Raji (cell line): ENCODE data around the gene TOGARAM2.

Experiments used
- POLR2A ChIP-seq: IDR thresholded peaks from 2 replicates; pipeline ENCODE4 v1.6.1; 2011; ENCODE audit warnings: low read depth, low read length, control low read depth; ENCODE audit not compliant: insufficient read depth

The TOGARAM2 gene

DNA sequence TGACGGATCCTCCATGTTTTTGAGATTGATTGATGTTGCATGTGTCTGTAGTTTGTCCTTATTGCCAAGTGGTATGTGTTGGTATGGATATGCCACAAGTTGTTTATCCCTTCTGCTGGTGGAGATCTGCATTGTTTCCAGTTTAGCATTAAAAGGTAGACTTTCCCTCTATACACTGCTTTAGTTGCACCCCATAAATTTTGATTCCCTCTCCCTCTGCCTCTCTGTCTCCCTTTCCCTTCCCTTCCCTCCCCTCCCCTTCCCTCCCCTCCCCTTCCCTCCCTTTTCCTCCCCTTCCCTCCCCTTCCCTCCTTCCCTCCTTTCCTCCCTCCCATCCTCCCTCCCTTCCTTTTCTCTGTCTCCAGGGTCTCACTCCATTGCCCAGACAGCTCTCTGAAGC lies 18.6 kb upstream of the TOGARAM2 start:
- TF ChIP-seq POLR2A, result no peak

- TF ChIP-seq POLR2A, result no peak
Observed at GRCh38 chr2:28970464-28971160, 10.5 kb upstream of the TOGARAM2 start.

DNA sequence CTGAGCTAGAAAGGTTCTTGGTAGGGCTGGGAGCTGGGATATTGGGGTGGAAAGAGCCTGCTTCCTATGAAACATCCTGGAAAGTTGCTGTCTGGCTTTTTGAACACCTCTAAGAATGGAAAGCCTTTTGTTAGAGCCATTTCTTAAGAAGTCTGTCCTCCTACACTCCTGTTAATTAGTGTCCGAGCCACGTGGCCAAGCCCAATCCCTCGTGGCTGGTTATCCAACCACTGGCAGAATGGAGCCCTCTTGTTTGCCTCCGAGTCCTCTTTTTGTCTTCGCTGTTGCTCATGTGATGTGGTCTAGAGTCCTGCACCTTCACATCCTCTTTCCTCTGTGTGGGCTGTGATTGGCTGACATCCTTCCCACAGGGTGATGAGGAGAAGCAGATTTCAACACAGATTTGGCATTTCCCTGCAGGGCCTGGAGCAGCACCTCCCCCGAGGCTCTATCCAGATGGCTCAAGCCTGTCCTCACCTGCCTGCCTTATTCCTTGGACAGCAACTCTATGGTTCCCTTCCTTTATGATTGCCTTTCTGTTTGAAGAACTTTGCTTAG lies 8.2 kb upstream of the TOGARAM2 start:
- no peak for TF ChIP-seq POLR2A

DNA sequence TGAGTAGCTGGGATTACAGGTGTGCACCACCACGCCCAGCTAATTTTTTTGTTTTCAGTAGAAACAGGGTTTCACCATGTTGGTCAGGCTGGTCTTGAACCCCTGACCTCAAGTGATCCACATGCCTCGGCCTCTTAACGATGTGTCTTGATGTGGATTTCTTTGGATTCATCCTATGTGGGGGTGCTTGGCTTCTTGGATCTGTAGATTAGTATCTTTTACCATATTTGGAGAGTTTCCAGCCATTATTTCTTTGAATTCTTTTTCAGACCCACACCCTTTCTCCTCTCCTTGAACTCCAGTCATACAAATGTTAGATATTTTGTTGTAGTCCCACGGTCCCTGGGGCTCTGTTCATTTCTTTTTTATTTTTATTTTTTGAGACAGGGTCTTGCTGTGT lies 6.8 kb upstream of the TOGARAM2 start:
- no peak for TF ChIP-seq POLR2A

- no peak for TF ChIP-seq POLR2A
Observed at GRCh38 chr2:28975671-28976070, 5.4 kb upstream of the TOGARAM2 start.

DNA sequence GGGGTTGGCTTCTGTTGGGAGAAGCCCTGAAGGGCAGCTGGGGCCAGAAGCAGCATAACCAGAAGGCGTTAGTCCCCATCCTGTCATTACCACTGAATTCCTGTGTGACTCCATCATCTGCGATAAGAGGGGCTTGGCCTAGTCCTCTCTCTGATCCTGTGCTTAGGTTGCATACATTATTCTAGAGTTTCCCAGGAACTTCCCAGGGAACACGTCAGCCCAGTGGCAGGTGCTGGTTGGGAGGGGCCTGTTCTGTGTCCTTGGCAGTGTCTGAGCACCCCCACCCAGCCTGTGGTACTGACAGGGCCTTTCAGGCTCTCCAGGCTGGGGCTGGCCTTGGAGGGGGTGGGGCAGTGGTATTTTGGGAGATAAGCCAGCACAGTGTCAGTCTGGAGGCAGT lies 4.5 kb upstream of the TOGARAM2 start:
- TF ChIP-seq POLR2A, result no peak

GRCh38 chr2:28977176-28977875 lies 3.8 kb upstream of the TOGARAM2 start:
- TF ChIP-seq POLR2A, result no peak

- no peak for TF ChIP-seq POLR2A
Observed at GRCh38 chr2:28978606-28979005, 2.5 kb upstream of the TOGARAM2 start.

DNA sequence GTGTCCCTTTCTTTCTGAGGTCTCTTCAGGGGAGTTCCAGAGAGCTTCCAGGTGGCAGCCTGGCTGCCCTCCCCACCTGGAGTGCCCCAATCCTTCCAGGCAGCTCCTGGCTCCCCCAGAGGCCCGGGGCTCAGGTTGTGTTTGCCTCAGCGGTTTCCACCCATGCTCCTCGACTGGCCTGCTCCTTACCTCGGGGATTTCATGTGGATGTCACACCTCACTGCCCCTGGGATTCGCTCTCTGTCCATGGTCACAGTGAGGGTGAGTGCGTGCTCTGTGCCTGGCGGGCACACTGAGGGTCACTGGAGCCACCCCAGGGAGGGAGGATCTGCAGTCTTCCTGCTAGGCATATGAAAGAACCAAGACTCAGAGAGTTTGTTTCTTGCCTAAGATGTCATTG lies 2.1 kb upstream of the TOGARAM2 start:
- TF ChIP-seq POLR2A, result no peak

DNA sequence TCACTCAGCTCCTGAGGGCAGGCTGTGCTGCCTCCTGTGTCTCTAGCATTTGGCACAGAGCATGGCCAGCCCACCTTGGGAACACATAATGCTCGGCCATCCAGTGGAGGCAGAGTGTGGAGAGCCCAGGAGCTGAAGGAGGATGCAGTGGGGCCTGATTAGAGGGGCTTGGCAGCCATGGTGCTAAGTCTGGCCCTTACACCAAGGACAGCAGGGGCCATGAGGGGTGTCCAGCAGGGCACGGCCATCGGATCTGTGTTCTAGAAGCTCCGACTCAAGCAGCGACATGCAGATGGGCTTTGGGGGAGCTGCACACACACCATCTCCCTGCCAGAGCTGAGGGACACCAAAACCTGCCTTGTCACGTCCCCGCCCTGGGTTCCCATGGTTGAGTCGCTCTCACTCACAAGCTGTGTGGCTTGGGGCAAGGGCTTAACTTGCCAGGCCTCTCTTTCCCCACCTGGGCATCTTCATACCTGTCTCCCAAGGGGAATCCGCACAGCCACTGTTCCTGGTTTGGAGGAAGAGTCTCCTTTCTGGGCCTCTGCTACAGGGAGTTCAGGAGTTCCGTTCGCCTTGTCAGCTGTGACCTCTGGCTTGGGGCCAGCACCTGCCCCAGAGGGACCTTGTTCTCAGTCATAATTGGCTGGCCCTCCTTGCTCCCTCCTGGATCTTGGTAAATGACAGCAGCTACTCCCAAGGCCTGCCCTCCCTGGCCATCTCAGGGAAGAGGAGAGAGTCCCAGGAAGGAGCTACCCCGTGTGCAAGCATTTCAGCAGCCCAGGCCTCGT lies 1.3 kb upstream of the TOGARAM2 start:
- TF ChIP-seq POLR2A, result no peak

- TF ChIP-seq POLR2A, result no peak
Observed at GRCh38 chr2:28980368-28981015, 606 bp upstream of the TOGARAM2 start.

DNA sequence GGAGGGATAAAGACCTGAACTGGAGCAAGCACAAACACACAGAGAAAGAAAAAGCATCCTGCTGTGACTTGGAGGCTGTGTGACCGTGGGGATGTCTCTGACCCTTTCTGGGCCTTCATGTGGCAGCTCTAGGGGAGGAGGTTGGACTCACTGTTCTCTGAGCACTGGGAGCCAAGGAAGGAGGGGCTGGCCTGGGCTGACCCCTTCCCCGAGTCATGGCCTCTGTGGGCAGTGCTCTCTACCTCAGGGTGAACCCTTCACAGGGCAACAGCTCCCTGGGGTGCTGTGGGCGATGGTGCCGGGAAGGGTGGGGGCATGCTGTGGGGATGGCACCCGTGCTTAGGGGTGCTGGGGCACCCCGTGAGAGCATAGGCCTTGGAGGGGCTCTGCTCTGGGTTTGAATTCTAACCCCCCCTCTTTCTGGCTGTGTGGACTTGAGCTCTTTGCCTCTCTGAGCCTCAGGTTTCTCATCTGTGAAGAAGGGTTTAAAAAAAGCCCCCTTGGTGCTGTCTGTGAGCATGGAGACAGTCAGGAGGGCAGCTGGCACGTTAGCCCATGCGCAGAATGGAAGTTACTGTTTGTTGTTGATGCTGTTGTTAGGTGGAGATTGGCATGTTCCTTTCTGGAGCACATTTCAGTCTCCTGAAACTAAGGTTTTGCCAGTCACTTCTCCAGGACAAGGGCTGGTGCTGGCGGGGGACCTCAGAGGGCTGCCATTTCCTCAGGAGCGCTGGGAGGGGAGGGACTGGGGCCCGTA lies 700 bp downstream of the TOGARAM2 start:
- TF ChIP-seq POLR2A, result no peak

GRCh38 chr2:28982381-28982950 lies 1.4 kb downstream of the TOGARAM2 start:
- no peak for TF ChIP-seq POLR2A

DNA sequence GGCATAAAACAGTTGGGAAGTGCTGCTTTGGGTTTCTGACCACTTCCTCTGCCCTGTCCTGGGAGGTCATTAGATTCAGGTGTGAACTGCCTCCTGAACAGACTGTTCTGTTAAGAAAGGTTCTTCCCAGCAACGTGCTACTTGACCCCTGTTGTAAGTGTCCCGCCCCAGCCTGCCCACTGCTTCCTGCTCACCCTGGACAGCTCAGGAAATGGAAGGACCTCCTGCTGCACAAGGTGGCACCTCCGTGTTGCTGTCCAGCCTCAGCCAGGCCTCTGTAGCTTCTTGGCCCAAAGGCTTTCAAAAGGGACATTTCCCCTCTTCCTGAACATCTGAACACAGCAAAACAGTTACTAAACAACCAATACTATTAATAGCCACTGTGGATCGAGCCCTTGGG lies 5.3 kb downstream of the TOGARAM2 start:
- TF ChIP-seq POLR2A, result no peak
